IMR-90 (cell line): ENCODE results near the gene RASA1. TPM values are rescaled to one million over a fixed set of nuclear protein-coding genes. Genes with fewer than 3 reads are reported as not detected.

Experiments
- ATAC-seq: fragments of 200-7000 bp; cut with Tn5 transposase; 2 replicates; pipeline ENCODE4 v1.9.1; 2020; ENCODE audit warnings: low read depth, mild to moderate bottlenecking, moderate library complexity
- BruUV-seq: library from RNA; stranded (reverse); fragments of 400-500 nt; replicated peaks from 2 replicates; lab custom pipeline; 2021; lab: Mats Ljungman, UMichigan
- CTCF ChIA-PET: fragments of 300-600 bp; formaldehyde crosslinking; extraction: SDS; loops from one replicate; lab custom pipeline; 2021; ENCODE audit warnings: antibody characterized with exemption; lab: Yijun Ruan, JAX
- POLR2A ChIA-PET: fragments of 300-600 bp; sonication (Branson Sonifier 250); formaldehyde crosslinking; loops from one replicate; lab custom pipeline; 2022; ENCODE audit warnings: antibody characterized with exemption; ENCODE audit not compliant: unreplicated experiment; lab: Charles Lee
- DNase-seq: peaks from one replicate; pipeline ENCODE4 v3.0.0; 2013
- H2AFZ ChIP-seq: replicated peaks from 2 replicates; pipeline ENCODE3; 2013; ENCODE audit warnings: low read length, mild to moderate bottlenecking; ENCODE audit not compliant: poor library complexity
- H2AK5ac ChIP-seq: 2 replicates; pipeline ENCODE4 v1.6.1; 2013; ENCODE audit warnings: low read depth, low read length, inconsistent platforms
- H2AK9ac ChIP-seq: replicated peaks from 2 replicates; pipeline ENCODE3; 2013; ENCODE audit warnings: mild to moderate bottlenecking, low read depth, low read length, moderate library complexity; ENCODE audit not compliant: poor library complexity
- H2BK120ac ChIP-seq: 2 replicates; pipeline ENCODE4 v1.6.1; 2013; ENCODE audit warnings: low read depth, low read length, inconsistent platforms
- H2BK15ac ChIP-seq: 3 replicates; pipeline ENCODE4 v1.6.1; 2013; ENCODE audit warnings: low read depth, low read length, inconsistent platforms
- H2BK20ac ChIP-seq: 2 replicates; pipeline ENCODE4 v1.6.1; 2013; ENCODE audit warnings: low read depth, mild to moderate bottlenecking, inconsistent platforms, low read length, moderate library complexity
- H2BK5ac ChIP-seq: 2 replicates; pipeline ENCODE4 v1.6.1; 2013; ENCODE audit warnings: mild to moderate bottlenecking, low read depth, low read length, inconsistent platforms; ENCODE audit not compliant: poor library complexity, severe bottlenecking
- H3K14ac ChIP-seq: replicated peaks from 2 replicates; pipeline ENCODE4 v1.6.1; 2013; ENCODE audit warnings: low read depth, low read length, inconsistent platforms
- H3K18ac ChIP-seq: 2 replicates; pipeline ENCODE4 v1.6.1; 2013; ENCODE audit warnings: low read depth, low read length, control low read depth
- H3K23ac ChIP-seq: 2 replicates; pipeline ENCODE4 v1.6.1; 2013; ENCODE audit warnings: low read depth, low read length, inconsistent platforms
- H3K27ac ChIP-seq: 2 replicates; pipeline ENCODE4 v1.5.1; 2013; ENCODE audit warnings: mild to moderate bottlenecking, control low read depth, low read length; ENCODE audit not compliant: insufficient read depth
- H3K27me3 ChIP-seq: 2 replicates; pipeline ENCODE4 v1.6.1; 2013; ENCODE audit warnings: low read length; ENCODE audit not compliant: control insufficient read depth, insufficient read depth
- H3K36me3 ChIP-seq: 2 replicates; pipeline ENCODE4 v1.6.1; 2013; ENCODE audit warnings: low read length, mixed read lengths; ENCODE audit not compliant: control insufficient read depth, insufficient read depth
- H3K4ac ChIP-seq: 2 replicates; pipeline ENCODE4 v1.6.1; 2013; ENCODE audit warnings: low read depth, low read length, inconsistent platforms
- H3K4me1 ChIP-seq: 2 replicates; pipeline ENCODE4 v1.6.1; 2013; ENCODE audit warnings: low read length, mixed read lengths; ENCODE audit not compliant: control insufficient read depth, insufficient read depth
- H3K4me2 ChIP-seq: 2 replicates; pipeline ENCODE4 v1.6.1; 2013; ENCODE audit warnings: low read depth, mild to moderate bottlenecking, control low read depth, low read length, moderate library complexity
- H3K4me3 ChIP-seq: 2 replicates; pipeline ENCODE4 v1.5.1; 2013; ENCODE audit warnings: low read depth, mild to moderate bottlenecking, control low read depth, low read length, moderate library complexity; ENCODE audit not compliant: insufficient read depth
- H3K56ac ChIP-seq: 2 replicates; pipeline ENCODE4 v1.6.1; 2013; ENCODE audit warnings: low read length, inconsistent platforms; ENCODE audit not compliant: insufficient read depth; ENCODE audit errors: extremely low read depth
- H3K79me1 ChIP-seq, 2 experiments: 2 replicates each; pipeline ENCODE4 v1.6.1; 2013; ENCODE audit warnings: low read length in 2 of 2, inconsistent platforms in 1 of 2, low read depth in 1 of 2
- H3K9ac ChIP-seq: 2 replicates; pipeline ENCODE4 v1.6.1; 2013; ENCODE audit warnings: low read depth, low read length, control low read depth
- H3K9me1 ChIP-seq: 2 replicates; pipeline ENCODE4 v1.6.1; 2013; ENCODE audit warnings: low read length, inconsistent platforms; ENCODE audit not compliant: insufficient read depth
- H3K9me3 ChIP-seq: 2 replicates; pipeline ENCODE4 v1.6.1; 2013; ENCODE audit warnings: low read length; ENCODE audit not compliant: control insufficient read depth, insufficient read depth
- H4K20me1 ChIP-seq: 2 replicates; pipeline ENCODE4 v1.6.1; 2013; ENCODE audit warnings: low read length, inconsistent platforms; ENCODE audit not compliant: insufficient read depth
- H4K5ac ChIP-seq: 2 replicates; pipeline ENCODE4 v1.6.1; 2013; ENCODE audit warnings: mild to moderate bottlenecking, low read depth, low read length, control low read depth
- H4K8ac ChIP-seq, 2 experiments: 2 replicates each; pipeline ENCODE4 v1.6.1; 2013; ENCODE audit warnings: low read depth in 2 of 2, low read length in 2 of 2, control low read depth in 1 of 2, inconsistent platforms in 1 of 2
- H4K91ac ChIP-seq: 2 replicates; pipeline ENCODE4 v1.6.1; 2013; ENCODE audit warnings: low read depth, low read length, inconsistent platforms; ENCODE audit not compliant: insufficient read depth
- BHLHE40 ChIP-seq: fragments of 150-350 bp; IDR thresholded peaks from 2 replicates; pipeline ENCODE4 v1.6.1; 2016; ENCODE audit warnings: mild to moderate bottlenecking, low read depth, low read length
- CEBPB ChIP-seq: IDR thresholded peaks from 2 replicates; pipeline ENCODE4 v1.6.1; 2012; ENCODE audit warnings: low read depth, low read length, improper control_type of control experiment
- CHD1 ChIP-seq: IDR thresholded peaks from 2 replicates; pipeline ENCODE4 v1.6.1; 2012; ENCODE audit warnings: low read depth, low read length, improper control_type of control experiment
- CTCF ChIP-seq: conservative IDR thresholded peaks from 2 replicates; pipeline ENCODE4 v1.5.1; 2012; ENCODE audit warnings: mild to moderate bottlenecking, low read depth, low read length, improper control_type of control experiment
- FOS ChIP-seq: fragments of 150-350 bp; IDR thresholded peaks from 2 replicates; pipeline ENCODE4 v1.6.1; 2016; ENCODE audit warnings: low read depth, low read length
- MAFK ChIP-seq: IDR thresholded peaks from 2 replicates; pipeline ENCODE4 v1.6.1; 2012; ENCODE audit warnings: low read depth, low read length, improper control_type of control experiment
- MAZ ChIP-seq: IDR thresholded peaks from 2 replicates; pipeline ENCODE4 v1.6.1; 2012; ENCODE audit warnings: low read depth, mild to moderate bottlenecking, low read length, improper control_type of control experiment, moderate library complexity, borderline replicate concordance
- MXI1 ChIP-seq: IDR thresholded peaks from 2 replicates; pipeline ENCODE4 v1.6.1; 2012; ENCODE audit warnings: low read depth, mild to moderate bottlenecking, low read length, moderate library complexity, borderline replicate concordance
- NFE2L2 ChIP-seq: fragments of 150-350 bp; IDR thresholded peaks from 2 replicates; pipeline ENCODE4 v1.6.1; 2016; ENCODE audit warnings: low read depth, mild to moderate bottlenecking, low read length
- POLR2A ChIP-seq: IDR thresholded peaks from 2 replicates; pipeline ENCODE4 v1.6.1; 2012; ENCODE audit warnings: mild to moderate bottlenecking, low read depth, low read length
- RAD21 ChIP-seq: IDR thresholded peaks from 2 replicates; pipeline ENCODE4 v1.6.1; 2012; ENCODE audit warnings: low read length, improper control_type of control experiment
- RCOR1 ChIP-seq: IDR thresholded peaks from 2 replicates; pipeline ENCODE4 v1.6.1; 2012; ENCODE audit warnings: mild to moderate bottlenecking, low read length, improper control_type of control experiment; ENCODE audit not compliant: insufficient replicate concordance
- RFX5 ChIP-seq: IDR thresholded peaks from 2 replicates; pipeline ENCODE4 v1.8.0; 2012; ENCODE audit warnings: low read depth, mild to moderate bottlenecking, low read length, moderate library complexity
- SMC3 ChIP-seq: fragments of 150-350 bp; IDR thresholded peaks from 2 replicates; pipeline ENCODE4 v1.6.1; 2016; ENCODE audit warnings: low read depth, mild to moderate bottlenecking, antibody characterized with exemption, low read length, moderate library complexity
- USF2 ChIP-seq: fragments of 150-350 bp; IDR thresholded peaks from 2 replicates; pipeline ENCODE4 v1.6.1; 2017; ENCODE audit warnings: mild to moderate bottlenecking, antibody characterized with exemption, low read length, low read depth
- dilution Hi-C: fragments of 300-500 bp; cut with HindIII; formaldehyde crosslinking; loops from one replicate; pipeline ENCODE4 v1.14.3; 2018; ENCODE audit warnings: low sequenced_read_pairs; ENCODE audit not compliant: unreplicated experiment
- in situ Hi-C: fragments of 300-500 bp; cut with MboI; formaldehyde crosslinking; loops from 3 replicates; pipeline ENCODE4 v1.14.3; 2019; ENCODE audit warnings: low sequenced_read_pairs, inconsistent platforms, mixed read lengths
- intact Hi-C: fragments of 100-400 bp; cut with micrococcal nuclease; formaldehyde crosslinking; loops from 2 replicates; pipeline ENCODE4 v1.10.0; 2022
- polyA plus RNA-seq, 3 experiments: library from polyadenylated mRNA; depleted of rRNA; stranded (reverse); fragments of >200 nt; gene quantifications; 2 replicates each; pipeline ENCODE4 v1.2.3, GENCODE V29; 2012; ENCODE audit warnings: low replicate concordance in 1 of 3
- total RNA-seq: library from RNA; depleted of rRNA; stranded (reverse); fragments of >200 nt; gene quantifications from 2 replicates; pipeline ENCODE4 v1.2.3, GENCODE V29; 2012
- TF ChIP-seq, protein P1 (sequence below): fragments of 150-350 bp; IDR thresholded peaks from 2 replicates; pipeline ENCODE4 v1.6.1; 2016; ENCODE audit warnings: low read depth, mild to moderate bottlenecking, low read length, moderate library complexity, borderline replicate concordance

Gene RASA1
- total and polyA plus RNA-seq, 2 of the 4 experiments (the other 2 are of a cell fraction), result 37.6 to 45.7 TPM

- no peak overlapping the region for H4K5ac ChIP-seq
- H2AFZ ChIP-seq, result no peak overlapping the region
- ATAC-seq, result no peak
- H3K4me3 ChIP-seq, result no peak overlapping the region
- DNase-seq, result peak; percentile 30
- H4K20me1 ChIP-seq, result no peaks in the 10 kb centered on the region
- ChIA-PET POLR2A (no interaction called here), CTCF (no interaction called here)
- TF ChIP-seq MAFK (no peak), BHLHE40 (no peak), USF2 (no peak), RFX5 (no peak), SMC3 (no peak), FOS (no peak), CEBPB (no peak), NFE2L2 (no peak), CTCF (no peak), CHD1 (no peak), MXI1 (no peak), MAZ (no peak), POLR2A (no peak), RAD21 (no peak), RCOR1 (no peak)
- TF ChIP-seq, protein P1, sequence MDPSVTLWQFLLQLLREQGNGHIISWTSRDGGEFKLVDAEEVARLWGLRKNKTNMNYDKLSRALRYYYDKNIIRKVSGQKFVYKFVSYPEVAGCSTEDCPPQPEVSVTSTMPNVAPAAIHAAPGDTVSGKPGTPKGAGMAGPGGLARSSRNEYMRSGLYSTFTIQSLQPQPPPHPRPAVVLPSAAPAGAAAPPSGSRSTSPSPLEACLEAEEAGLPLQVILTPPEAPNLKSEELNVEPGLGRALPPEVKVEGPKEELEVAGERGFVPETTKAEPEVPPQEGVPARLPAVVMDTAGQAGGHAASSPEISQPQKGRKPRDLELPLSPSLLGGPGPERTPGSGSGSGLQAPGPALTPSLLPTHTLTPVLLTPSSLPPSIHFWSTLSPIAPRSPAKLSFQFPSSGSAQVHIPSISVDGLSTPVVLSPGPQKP, result no peak
- no peak overlapping the region for H3K9ac ChIP-seq
- no peak overlapping the region for H3K4ac ChIP-seq
- H4K8ac ChIP-seq, result no peak overlapping the region
- no peak overlapping the region for H3K4me2 ChIP-seq
- no peak overlapping the region for H2BK20ac ChIP-seq
- no peak overlapping the region for H3K18ac ChIP-seq
- no peak overlapping the region for H2BK5ac ChIP-seq
- H2AK9ac ChIP-seq, result no peak overlapping the region
- H2BK120ac ChIP-seq, result no peak overlapping the region
- intact Hi-C loops (no loop called here), dilution Hi-C loops (no loop called here), in situ Hi-C loops (no loop called here)
- BruUV-seq, result no TSS peak
- H3K4me1 ChIP-seq, result peaks cover 2% of the 10 kb centered on the region; the same call in 1 of the 2 replicates
- H3K9me3 ChIP-seq, result no peaks in the 10 kb centered on the region
- H3K9me1 ChIP-seq, result 0 out of 2 replicates have a peak, but pooled peaks cover 3% of the 10 kb centered on the region
- H3K56ac ChIP-seq, result no peak overlapping the region
- H2AK5ac ChIP-seq, result no peak overlapping the region
- H3K36me3 ChIP-seq, result no peaks in the 10 kb centered on the region
- H2BK15ac ChIP-seq, result no peak overlapping the region
- H3K14ac ChIP-seq, result no peak overlapping the region
- no peak overlapping the region for H4K91ac ChIP-seq
- H3K23ac ChIP-seq, result no peak overlapping the region
- H3K79me1 ChIP-seq, result no peaks in the 10 kb centered on the region
- no peak overlapping the region for H3K27ac ChIP-seq
- H3K27me3 ChIP-seq, result no peaks in the 10 kb centered on the region
Measured at GRCh38 chr5:87246061-87246460, 21.6 kb upstream of the RASA1 start.
